Panc1 (cell line): ENCODE data around the gene TLE7. TPM values are rescaled to one million over a fixed set of nuclear protein-coding genes. Genes with fewer than 3 reads are reported as not detected.

Source experiments
- ATAC-seq: fragments of 200-7000 bp; cut with Tn5 transposase; 2 replicates; pipeline ENCODE4 v1.9.1; 2020; ENCODE audit warnings: mild to moderate bottlenecking, moderate library complexity
- BruUV-seq: library from RNA; stranded (reverse); fragments of 400-500 nt; replicated peaks from 2 replicates; lab custom pipeline; 2021; lab: Mats Ljungman, UMichigan
- CTCF ChIA-PET: fragments of 300-600 bp; sonication (Branson Sonifier 250); formaldehyde crosslinking; loops from one replicate; lab custom pipeline; 2022; ENCODE audit warnings: antibody characterized with exemption; lab: Charles Lee
- POLR2A ChIA-PET: fragments of 300-600 bp; sonication (Branson Sonifier 250); formaldehyde crosslinking; loops from one replicate; lab custom pipeline; 2022; ENCODE audit warnings: antibody characterized with exemption; lab: Charles Lee
- DNase-seq: peaks from one replicate; pipeline ENCODE4 v3.0.0-alpha.2; 2010; ENCODE audit warnings: low read depth, low spot score
- H3K27ac ChIP-seq: 2 replicates; pipeline ENCODE4 v1.5.1; 2011; ENCODE audit warnings: mild to moderate bottlenecking, low read length, inconsistent platforms
- H3K27me3 ChIP-seq: fragments of 200-500 bp; sonication (Bioruptor generic); 2 replicates; pipeline ENCODE4 v1.6.0; 2014; ENCODE audit warnings: low read length, inconsistent platforms; ENCODE audit not compliant: control insufficient read depth, insufficient read depth
- H3K36me3 ChIP-seq: fragments of 200-500 bp; sonication (Bioruptor generic); 2 replicates; pipeline ENCODE4 v1.5.1; 2014; ENCODE audit warnings: inconsistent platforms, mild to moderate bottlenecking, low read length, moderate library complexity; ENCODE audit not compliant: control insufficient read depth, insufficient read depth
- H3K4me1 ChIP-seq: 2 replicates; pipeline ENCODE4 v1.5.1; 2011; ENCODE audit warnings: inconsistent platforms, mild to moderate bottlenecking, low read length, moderate library complexity; ENCODE audit not compliant: control insufficient read depth, insufficient read depth
- H3K4me3 ChIP-seq, 2 experiments: 2 replicates each; pipeline ENCODE4 v1.5.1; 2011 to 2012; ENCODE audit warnings: low read depth in 2 of 2, low read length in 2 of 2, mild to moderate bottlenecking in 2 of 2, inconsistent platforms in 1 of 2, moderate library complexity in 1 of 2
- H3K9me3 ChIP-seq: fragments of 200-500 bp; sonication (Bioruptor generic); 2 replicates; pipeline ENCODE4 v1.5.1; 2014; ENCODE audit warnings: low read depth, mild to moderate bottlenecking, inconsistent platforms, low read length, moderate library complexity; ENCODE audit not compliant: control insufficient read depth, insufficient read depth
- POLR2AphosphoS5 ChIP-seq: IDR thresholded peaks from 2 replicates; pipeline ENCODE4 v1.6.1; 2012; ENCODE audit warnings: mild to moderate bottlenecking, low read depth, low read length, moderate library complexity
- SIN3A ChIP-seq: IDR thresholded peaks from 2 replicates; pipeline ENCODE4 v1.6.1; 2012; ENCODE audit warnings: low read depth, mild to moderate bottlenecking, low read length, moderate library complexity, borderline replicate concordance; ENCODE audit not compliant: insufficient read depth
- TCF7L2 ChIP-seq: IDR thresholded peaks from 2 replicates; pipeline ENCODE4 v1.6.1; 2011; ENCODE audit warnings: mild to moderate bottlenecking, low read depth, low read length, inconsistent platforms
- in situ Hi-C: cut with HindIII; loops from 2 replicates; pipeline ENCODE4 v1.10.0; 2016; ENCODE audit warnings: low sequenced_read_pairs, low pct_unique_long_range_greater_than_20kb
- intact Hi-C: fragments of 100-400 bp; cut with micrococcal nuclease; formaldehyde crosslinking; loops from one replicate; pipeline ENCODE4 v1.10.0; 2022; ENCODE audit not compliant: unreplicated experiment
- total RNA-seq: library from RNA; stranded (reverse); gene quantifications from one replicate; pipeline ENCODE4 v1.2.1, GENCODE V29; 2021; ENCODE audit not compliant: unreplicated experiment
- TF ChIP-seq, protein P1 (sequence below), 2 experiments: IDR thresholded peaks; 2 replicates each; pipeline ENCODE4 v1.6.1; 2011 to 2012; ENCODE audit warnings: low read depth in 2 of 2, control low read depth in 1 of 2, low read length in 1 of 2, mild to moderate bottlenecking in 1 of 2, moderate library complexity in 1 of 2; ENCODE audit not compliant: insufficient read depth in 1 of 2
- TF ChIP-seq, protein P2 (sequence below): fragments of 450-650 bp; IDR thresholded peaks from 2 replicates; pipeline ENCODE4 v1.5.1; 2017; ENCODE audit warnings: mild to moderate bottlenecking

The TLE7 gene
- total RNA-seq, 1 experiment from 2014 or later: not detected

- Histone ChIP-seq H3K9me3 (no peaks in the 10 kb centered on the region), H3K4me1 (peaks cover 4% of the 10 kb centered on the region; the same call in 1 of the 2 replicates), H3K36me3 (no peaks in the 10 kb centered on the region), H3K27me3 (no peaks in the 10 kb centered on the region), H3K27ac (no peak overlapping the region), H3K4me3 (no peak overlapping the region)
- ChIA-PET CTCF (no interaction called here), POLR2A (no interaction called here)
- TF ChIP-seq, protein P1, sequence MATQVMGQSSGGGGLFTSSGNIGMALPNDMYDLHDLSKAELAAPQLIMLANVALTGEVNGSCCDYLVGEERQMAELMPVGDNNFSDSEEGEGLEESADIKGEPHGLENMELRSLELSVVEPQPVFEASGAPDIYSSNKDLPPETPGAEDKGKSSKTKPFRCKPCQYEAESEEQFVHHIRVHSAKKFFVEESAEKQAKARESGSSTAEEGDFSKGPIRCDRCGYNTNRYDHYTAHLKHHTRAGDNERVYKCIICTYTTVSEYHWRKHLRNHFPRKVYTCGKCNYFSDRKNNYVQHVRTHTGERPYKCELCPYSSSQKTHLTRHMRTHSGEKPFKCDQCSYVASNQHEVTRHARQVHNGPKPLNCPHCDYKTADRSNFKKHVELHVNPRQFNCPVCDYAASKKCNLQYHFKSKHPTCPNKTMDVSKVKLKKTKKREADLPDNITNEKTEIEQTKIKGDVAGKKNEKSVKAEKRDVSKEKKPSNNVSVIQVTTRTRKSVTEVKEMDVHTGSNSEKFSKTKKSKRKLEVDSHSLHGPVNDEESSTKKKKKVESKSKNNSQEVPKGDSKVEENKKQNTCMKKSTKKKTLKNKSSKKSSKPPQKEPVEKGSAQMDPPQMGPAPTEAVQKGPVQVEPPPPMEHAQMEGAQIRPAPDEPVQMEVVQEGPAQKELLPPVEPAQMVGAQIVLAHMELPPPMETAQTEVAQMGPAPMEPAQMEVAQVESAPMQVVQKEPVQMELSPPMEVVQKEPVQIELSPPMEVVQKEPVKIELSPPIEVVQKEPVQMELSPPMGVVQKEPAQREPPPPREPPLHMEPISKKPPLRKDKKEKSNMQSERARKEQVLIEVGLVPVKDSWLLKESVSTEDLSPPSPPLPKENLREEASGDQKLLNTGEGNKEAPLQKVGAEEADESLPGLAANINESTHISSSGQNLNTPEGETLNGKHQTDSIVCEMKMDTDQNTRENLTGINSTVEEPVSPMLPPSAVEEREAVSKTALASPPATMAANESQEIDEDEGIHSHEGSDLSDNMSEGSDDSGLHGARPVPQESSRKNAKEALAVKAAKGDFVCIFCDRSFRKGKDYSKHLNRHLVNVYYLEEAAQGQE (IDR thresholded peaks at IDR 0.05; ENCODE audit: insufficient read depth in 1 of 2, low read depth in 2 of 2, low read length in 1 of 2): no peak
- TF ChIP-seq POLR2AphosphoS5: no peak
- no peak for TF ChIP-seq TCF7L2
- no peak for TF ChIP-seq SIN3A
- TF ChIP-seq, protein P2, sequence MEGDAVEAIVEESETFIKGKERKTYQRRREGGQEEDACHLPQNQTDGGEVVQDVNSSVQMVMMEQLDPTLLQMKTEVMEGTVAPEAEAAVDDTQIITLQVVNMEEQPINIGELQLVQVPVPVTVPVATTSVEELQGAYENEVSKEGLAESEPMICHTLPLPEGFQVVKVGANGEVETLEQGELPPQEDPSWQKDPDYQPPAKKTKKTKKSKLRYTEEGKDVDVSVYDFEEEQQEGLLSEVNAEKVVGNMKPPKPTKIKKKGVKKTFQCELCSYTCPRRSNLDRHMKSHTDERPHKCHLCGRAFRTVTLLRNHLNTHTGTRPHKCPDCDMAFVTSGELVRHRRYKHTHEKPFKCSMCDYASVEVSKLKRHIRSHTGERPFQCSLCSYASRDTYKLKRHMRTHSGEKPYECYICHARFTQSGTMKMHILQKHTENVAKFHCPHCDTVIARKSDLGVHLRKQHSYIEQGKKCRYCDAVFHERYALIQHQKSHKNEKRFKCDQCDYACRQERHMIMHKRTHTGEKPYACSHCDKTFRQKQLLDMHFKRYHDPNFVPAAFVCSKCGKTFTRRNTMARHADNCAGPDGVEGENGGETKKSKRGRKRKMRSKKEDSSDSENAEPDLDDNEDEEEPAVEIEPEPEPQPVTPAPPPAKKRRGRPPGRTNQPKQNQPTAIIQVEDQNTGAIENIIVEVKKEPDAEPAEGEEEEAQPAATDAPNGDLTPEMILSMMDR: no peak
- intact Hi-C loops (no loop called here), in situ Hi-C loops (no loop called here)
- ATAC-seq (no peak), DNase-seq (no peak)
- BruUV-seq: no TSS peak
Observed at GRCh38 chr16:71428385-71428784, 13.5 kb downstream of the TLE7 start.

DNA sequence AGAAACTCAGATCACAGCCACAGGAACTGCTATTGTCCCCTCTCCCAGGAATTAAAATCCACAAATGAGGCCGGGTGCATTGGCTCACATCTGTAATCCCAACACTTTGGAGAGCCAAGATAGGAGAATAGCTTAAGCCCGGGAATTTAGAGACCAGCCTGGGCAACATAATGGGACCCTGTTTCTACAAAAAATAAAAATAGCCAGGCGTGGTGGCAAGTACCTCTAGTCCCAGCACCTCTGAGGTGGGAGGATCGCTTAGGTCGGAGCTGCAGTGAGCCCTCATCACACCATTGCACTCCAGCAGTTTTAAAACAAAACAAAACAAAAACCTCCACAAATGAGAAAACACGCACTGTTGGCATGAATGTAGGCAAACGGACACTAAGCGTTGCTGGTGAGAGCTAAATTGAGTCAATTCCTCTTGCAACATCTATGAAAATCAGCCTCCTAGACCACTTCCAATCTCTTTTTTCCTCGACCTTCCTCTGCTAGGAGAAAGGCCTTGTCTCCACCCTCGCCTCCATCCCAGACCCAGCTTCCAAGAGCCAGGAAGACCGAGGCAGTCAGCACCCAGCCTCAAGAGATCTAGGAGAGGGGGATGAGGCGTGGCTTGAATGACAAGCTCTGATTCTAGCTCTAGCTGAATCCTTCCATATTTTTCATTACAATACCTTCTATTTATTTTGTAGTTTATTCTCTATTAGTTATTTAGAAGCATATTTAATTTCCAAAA is 14.8 kb downstream of the TLE7 start:
- DNase-seq: peak; percentile 68
- Histone ChIP-seq H3K4me1 (peaks cover 4% of the 10 kb centered on the region; the same call in 1 of the 2 replicates), H3K9me3 (no peaks in the 10 kb centered on the region), H3K36me3 (no peaks in the 10 kb centered on the region), H3K27me3 (no peaks in the 10 kb centered on the region), H3K4me3 (peak overlapping the region in 1 of 2 experiments; percentile 36; a peak in 2 of 4 replicates), H3K27ac (peak overlapping the region; percentile 77)
- TF ChIP-seq, protein P2: no peak
- TF ChIP-seq, protein P1 (IDR thresholded peaks at IDR 0.05; ENCODE audit: insufficient read depth in 1 of 2, low read depth in 2 of 2, low read length in 1 of 2): no peak
- TF ChIP-seq POLR2AphosphoS5 (no peak), TCF7L2 (no peak), SIN3A (no peak)
- no peak; the same call in 1 of the 2 replicates for ATAC-seq
- intact Hi-C loops (no loop called here), in situ Hi-C loops (no loop called here)
- ChIA-PET CTCF (no interaction called here), POLR2A (no interaction called here)
- TSS peak; percentile 100 for BruUV-seq
